Measurements from ENCODE around the gene TNS3.

DNA sequence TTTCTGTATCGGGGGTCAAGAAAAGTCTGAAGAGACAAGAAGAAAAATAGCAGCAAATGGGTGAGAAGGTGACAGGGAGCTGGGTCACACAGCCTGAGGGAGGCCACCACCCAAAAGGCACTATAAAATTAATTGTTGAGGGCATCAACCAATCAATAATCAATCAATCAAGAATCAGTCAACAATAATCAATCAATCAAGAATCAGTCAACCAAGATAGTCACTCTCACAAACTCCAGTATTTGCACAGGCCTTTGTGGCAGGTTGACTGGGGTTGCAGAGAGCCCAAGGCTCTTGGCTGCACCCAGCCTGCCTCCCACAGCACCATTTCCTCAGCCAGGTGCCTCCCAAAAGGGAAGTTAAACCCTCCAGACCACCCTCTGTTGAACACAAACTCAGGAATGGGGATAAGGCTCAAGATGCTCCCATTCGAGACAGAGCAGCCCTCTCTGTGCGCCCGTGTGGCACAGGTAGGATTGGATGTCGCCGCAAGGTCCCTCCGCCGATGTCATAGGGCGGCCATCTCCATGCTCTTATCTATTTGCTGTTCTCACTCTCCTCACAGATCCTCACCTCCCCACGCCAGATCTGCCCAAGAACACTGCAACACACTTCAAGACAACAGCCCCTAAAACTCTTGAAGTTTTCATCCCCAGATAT is 64.0 kb downstream of the TNS3 start:
- TF ChIP-seq, protein P1, sequence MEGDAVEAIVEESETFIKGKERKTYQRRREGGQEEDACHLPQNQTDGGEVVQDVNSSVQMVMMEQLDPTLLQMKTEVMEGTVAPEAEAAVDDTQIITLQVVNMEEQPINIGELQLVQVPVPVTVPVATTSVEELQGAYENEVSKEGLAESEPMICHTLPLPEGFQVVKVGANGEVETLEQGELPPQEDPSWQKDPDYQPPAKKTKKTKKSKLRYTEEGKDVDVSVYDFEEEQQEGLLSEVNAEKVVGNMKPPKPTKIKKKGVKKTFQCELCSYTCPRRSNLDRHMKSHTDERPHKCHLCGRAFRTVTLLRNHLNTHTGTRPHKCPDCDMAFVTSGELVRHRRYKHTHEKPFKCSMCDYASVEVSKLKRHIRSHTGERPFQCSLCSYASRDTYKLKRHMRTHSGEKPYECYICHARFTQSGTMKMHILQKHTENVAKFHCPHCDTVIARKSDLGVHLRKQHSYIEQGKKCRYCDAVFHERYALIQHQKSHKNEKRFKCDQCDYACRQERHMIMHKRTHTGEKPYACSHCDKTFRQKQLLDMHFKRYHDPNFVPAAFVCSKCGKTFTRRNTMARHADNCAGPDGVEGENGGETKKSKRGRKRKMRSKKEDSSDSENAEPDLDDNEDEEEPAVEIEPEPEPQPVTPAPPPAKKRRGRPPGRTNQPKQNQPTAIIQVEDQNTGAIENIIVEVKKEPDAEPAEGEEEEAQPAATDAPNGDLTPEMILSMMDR (conservative IDR thresholded peaks at IDR 0.05 in 1 of 2, IDR thresholded peaks at IDR 0.05 in 1 of 2; ENCODE audit: extremely low read depth in 1 of 2, insufficient read depth in 1 of 2, low read depth in 1 of 2, low read length in 2 of 2) = no peak
- TF ChIP-seq EZH2 (IDR thresholded peaks at IDR 0.05; ENCODE audit: borderline replicate concordance, low read length) = no peak
